DND-41 (cell line): Measurements from ENCODE around the gene DDN.

Experiments
- EZH2 ChIP-seq: IDR thresholded peaks from 3 replicates; pipeline ENCODE4 v1.6.1; 2012; ENCODE audit warnings: borderline replicate concordance, low read depth, mild to moderate bottlenecking, moderate library complexity, low read length, inconsistent platforms; ENCODE audit not compliant: severe bottlenecking
- TF ChIP-seq, protein P1 (sequence below): IDR thresholded peaks from 2 replicates; pipeline ENCODE4 v1.5.1; 2012; ENCODE audit warnings: borderline replicate concordance, low read length, moderate library complexity, mild to moderate bottlenecking; ENCODE audit not compliant: poor library complexity, severe bottlenecking; ENCODE audit errors: extremely low read depth

DNA sequence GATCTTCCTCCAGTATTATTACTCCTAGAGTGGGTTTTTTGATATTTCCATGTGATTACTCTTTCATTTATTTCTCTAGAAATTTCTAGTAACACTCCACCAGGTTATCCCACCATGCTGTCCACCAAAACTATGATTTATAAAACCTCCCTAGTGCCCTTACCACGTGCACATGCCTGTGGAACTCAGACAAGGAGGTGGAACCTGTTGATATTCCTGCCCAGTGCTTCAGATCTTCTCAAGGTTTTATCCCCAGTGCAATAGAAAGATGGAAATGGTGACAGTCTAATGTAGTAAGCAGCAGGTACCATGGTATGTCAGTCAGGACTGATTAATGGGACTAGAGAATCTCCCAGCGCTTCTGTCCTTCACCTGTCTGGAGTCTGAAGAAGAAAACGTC, 38.3 kb downstream of the DDN start:
- TF ChIP-seq EZH2: no peak
- TF ChIP-seq, protein P1, sequence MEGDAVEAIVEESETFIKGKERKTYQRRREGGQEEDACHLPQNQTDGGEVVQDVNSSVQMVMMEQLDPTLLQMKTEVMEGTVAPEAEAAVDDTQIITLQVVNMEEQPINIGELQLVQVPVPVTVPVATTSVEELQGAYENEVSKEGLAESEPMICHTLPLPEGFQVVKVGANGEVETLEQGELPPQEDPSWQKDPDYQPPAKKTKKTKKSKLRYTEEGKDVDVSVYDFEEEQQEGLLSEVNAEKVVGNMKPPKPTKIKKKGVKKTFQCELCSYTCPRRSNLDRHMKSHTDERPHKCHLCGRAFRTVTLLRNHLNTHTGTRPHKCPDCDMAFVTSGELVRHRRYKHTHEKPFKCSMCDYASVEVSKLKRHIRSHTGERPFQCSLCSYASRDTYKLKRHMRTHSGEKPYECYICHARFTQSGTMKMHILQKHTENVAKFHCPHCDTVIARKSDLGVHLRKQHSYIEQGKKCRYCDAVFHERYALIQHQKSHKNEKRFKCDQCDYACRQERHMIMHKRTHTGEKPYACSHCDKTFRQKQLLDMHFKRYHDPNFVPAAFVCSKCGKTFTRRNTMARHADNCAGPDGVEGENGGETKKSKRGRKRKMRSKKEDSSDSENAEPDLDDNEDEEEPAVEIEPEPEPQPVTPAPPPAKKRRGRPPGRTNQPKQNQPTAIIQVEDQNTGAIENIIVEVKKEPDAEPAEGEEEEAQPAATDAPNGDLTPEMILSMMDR: no peak
